Endothelial cell (in vitro differentiated cells): ENCODE measurements around the gene LEKR1. TPM values are rescaled to one million over a fixed set of nuclear protein-coding genes. Genes with fewer than 3 reads are reported as not detected.

ENCODE experiments used
- DNase-seq: peaks from one replicate; pipeline ENCODE4 v3.0.0; 2021; ENCODE audit warnings: low spot score
- H3K27ac Mint-ChIP-seq: one replicate; pipeline ENCODE4 v1.8.0; 2021; ENCODE audit warnings: mixed read lengths, inconsistent platforms; ENCODE audit not compliant: unreplicated experiment
- H3K27me3 Mint-ChIP-seq: one replicate; pipeline ENCODE4 v1.8.0; 2021; ENCODE audit warnings: mild to moderate bottlenecking, moderate library complexity, mixed read lengths, inconsistent platforms; ENCODE audit not compliant: unreplicated experiment
- H3K36me3 Mint-ChIP-seq: one replicate; pipeline ENCODE4 v1.8.0; 2021; ENCODE audit warnings: mild to moderate bottlenecking, low read depth, mixed read lengths, inconsistent platforms; ENCODE audit not compliant: unreplicated experiment
- H3K4me1 Mint-ChIP-seq: one replicate; pipeline ENCODE4 v1.8.0; 2021; ENCODE audit warnings: mild to moderate bottlenecking, mixed read lengths, inconsistent platforms; ENCODE audit not compliant: unreplicated experiment
- H3K4me3 Mint-ChIP-seq: one replicate; pipeline ENCODE4 v1.8.0; 2021; ENCODE audit warnings: mild to moderate bottlenecking, mixed read lengths, inconsistent platforms; ENCODE audit not compliant: unreplicated experiment
- H3K9me3 Mint-ChIP-seq: one replicate; pipeline ENCODE4 v1.8.0; 2021; ENCODE audit warnings: mixed read lengths, inconsistent platforms; ENCODE audit not compliant: unreplicated experiment
- CTCF ChIP-seq: fragments of 200-600 bp; sonication (generic); IDR thresholded peaks from one replicate; pipeline ENCODE4 v1.5.0; 2021; ENCODE audit warnings: antibody characterized with exemption; ENCODE audit not compliant: unreplicated experiment
- total RNA-seq: library from RNA; stranded (reverse); fragmentation: NEBNext Ultra II Directional; extraction: Animal tissue kit (Norgen Biotek cat#: 25700); gene quantifications from one replicate; pipeline ENCODE4 v1.2.1, GENCODE V29; 2021; ENCODE audit not compliant: unreplicated experiment

LEKR1 gene
- total RNA-seq, 1 donor from 2014 or later: 0.18 TPM

- peaks cover 1% of the 10 kb centered on the region for H3K27me3 Mint-ChIP-seq
- H3K4me1 Mint-ChIP-seq: no peaks in the 10 kb centered on the region
- no peak for TF ChIP-seq CTCF
- no peaks in the 10 kb centered on the region for H3K36me3 Mint-ChIP-seq
- H3K9me3 Mint-ChIP-seq: no peaks in the 10 kb centered on the region
- DNase-seq: no peak
- no peak overlapping the region for H3K27ac Mint-ChIP-seq
- H3K4me3 Mint-ChIP-seq: no peak overlapping the region
These were observed 238.2 kb downstream of the LEKR1 start for GRCh38 chr3:157064402-157064801.

- no peak for DNase-seq
- H3K4me1 Mint-ChIP-seq: no peaks in the 10 kb centered on the region
- no peak overlapping the region for H3K4me3 Mint-ChIP-seq
- H3K9me3 Mint-ChIP-seq: no peaks in the 10 kb centered on the region
- H3K27me3 Mint-ChIP-seq: peaks cover 1% of the 10 kb centered on the region
- no peak overlapping the region for H3K27ac Mint-ChIP-seq
- TF ChIP-seq CTCF: no peak
- no peaks in the 10 kb centered on the region for H3K36me3 Mint-ChIP-seq
These were observed 239.0 kb downstream of the LEKR1 start for GRCh38 chr3:157065201-157065600.

- no peak overlapping the region for H3K27ac Mint-ChIP-seq
- no peaks in the 10 kb centered on the region for H3K36me3 Mint-ChIP-seq
- H3K9me3 Mint-ChIP-seq: no peaks in the 10 kb centered on the region
- TF ChIP-seq CTCF: no peak
- DNase-seq: no peak
- no peak overlapping the region for H3K4me3 Mint-ChIP-seq
- peaks cover 1% of the 10 kb centered on the region for H3K27me3 Mint-ChIP-seq
- H3K4me1 Mint-ChIP-seq: no peaks in the 10 kb centered on the region
These were observed 240.4 kb downstream of the LEKR1 start for GRCh38 chr3:157066335-157067098.

- no peaks in the 10 kb centered on the region for H3K4me1 Mint-ChIP-seq
These were observed 241.0 kb downstream of the LEKR1 start for GRCh38 chr3:157067114-157067513.

More at GRCh38 chr3:157067114-157067513, 241.0 kb downstream of the LEKR1 start:
- TF ChIP-seq CTCF: no peak
- no peak for DNase-seq
- no peaks in the 10 kb centered on the region for H3K36me3 Mint-ChIP-seq
- peaks cover 1% of the 10 kb centered on the region for H3K27me3 Mint-ChIP-seq
- no peak overlapping the region for H3K27ac Mint-ChIP-seq
- no peaks in the 10 kb centered on the region for H3K9me3 Mint-ChIP-seq
- no peak overlapping the region for H3K4me3 Mint-ChIP-seq
